IMR-90 (cell line): ENCODE results near the gene LARP1B. TPM values are rescaled to one million over a fixed set of nuclear protein-coding genes. Genes with fewer than 3 reads are reported as not detected.

Experiments used
- ATAC-seq: fragments of 200-7000 bp; cut with Tn5 transposase; 2 replicates; pipeline ENCODE4 v1.9.1; 2020; ENCODE audit warnings: low read depth, mild to moderate bottlenecking, moderate library complexity
- BruUV-seq: library from RNA; stranded (reverse); fragments of 400-500 nt; replicated peaks from 2 replicates; lab custom pipeline; 2021; lab: Mats Ljungman, UMichigan
- CTCF ChIA-PET: fragments of 300-600 bp; formaldehyde crosslinking; extraction: SDS; loops from one replicate; lab custom pipeline; 2021; ENCODE audit warnings: antibody characterized with exemption; lab: Yijun Ruan, JAX
- POLR2A ChIA-PET: fragments of 300-600 bp; sonication (Branson Sonifier 250); formaldehyde crosslinking; loops from one replicate; lab custom pipeline; 2022; ENCODE audit warnings: antibody characterized with exemption; ENCODE audit not compliant: unreplicated experiment; lab: Charles Lee
- DNase-seq: peaks from one replicate; pipeline ENCODE4 v3.0.0; 2013
- H2AFZ ChIP-seq: replicated peaks from 2 replicates; pipeline ENCODE3; 2013; ENCODE audit warnings: low read length, mild to moderate bottlenecking; ENCODE audit not compliant: poor library complexity
- H2AK5ac ChIP-seq: 2 replicates; pipeline ENCODE4 v1.6.1; 2013; ENCODE audit warnings: low read depth, low read length, inconsistent platforms
- H2AK9ac ChIP-seq: replicated peaks from 2 replicates; pipeline ENCODE3; 2013; ENCODE audit warnings: mild to moderate bottlenecking, low read depth, low read length, moderate library complexity; ENCODE audit not compliant: poor library complexity
- H2BK120ac ChIP-seq: 2 replicates; pipeline ENCODE4 v1.6.1; 2013; ENCODE audit warnings: low read depth, low read length, inconsistent platforms
- H2BK15ac ChIP-seq: 3 replicates; pipeline ENCODE4 v1.6.1; 2013; ENCODE audit warnings: low read depth, low read length, inconsistent platforms
- H2BK20ac ChIP-seq: 2 replicates; pipeline ENCODE4 v1.6.1; 2013; ENCODE audit warnings: low read depth, mild to moderate bottlenecking, inconsistent platforms, low read length, moderate library complexity
- H2BK5ac ChIP-seq: 2 replicates; pipeline ENCODE4 v1.6.1; 2013; ENCODE audit warnings: mild to moderate bottlenecking, low read depth, low read length, inconsistent platforms; ENCODE audit not compliant: poor library complexity, severe bottlenecking
- H3K14ac ChIP-seq: replicated peaks from 2 replicates; pipeline ENCODE4 v1.6.1; 2013; ENCODE audit warnings: low read depth, low read length, inconsistent platforms
- H3K18ac ChIP-seq: 2 replicates; pipeline ENCODE4 v1.6.1; 2013; ENCODE audit warnings: low read depth, low read length, control low read depth
- H3K23ac ChIP-seq: 2 replicates; pipeline ENCODE4 v1.6.1; 2013; ENCODE audit warnings: low read depth, low read length, inconsistent platforms
- H3K27ac ChIP-seq: 2 replicates; pipeline ENCODE4 v1.5.1; 2013; ENCODE audit warnings: mild to moderate bottlenecking, control low read depth, low read length; ENCODE audit not compliant: insufficient read depth
- H3K27me3 ChIP-seq: 2 replicates; pipeline ENCODE4 v1.6.1; 2013; ENCODE audit warnings: low read length; ENCODE audit not compliant: control insufficient read depth, insufficient read depth
- H3K36me3 ChIP-seq: 2 replicates; pipeline ENCODE4 v1.6.1; 2013; ENCODE audit warnings: low read length, mixed read lengths; ENCODE audit not compliant: control insufficient read depth, insufficient read depth
- H3K4ac ChIP-seq: 2 replicates; pipeline ENCODE4 v1.6.1; 2013; ENCODE audit warnings: low read depth, low read length, inconsistent platforms
- H3K4me1 ChIP-seq: 2 replicates; pipeline ENCODE4 v1.6.1; 2013; ENCODE audit warnings: low read length, mixed read lengths; ENCODE audit not compliant: control insufficient read depth, insufficient read depth
- H3K4me2 ChIP-seq: 2 replicates; pipeline ENCODE4 v1.6.1; 2013; ENCODE audit warnings: low read depth, mild to moderate bottlenecking, control low read depth, low read length, moderate library complexity
- H3K4me3 ChIP-seq: 2 replicates; pipeline ENCODE4 v1.5.1; 2013; ENCODE audit warnings: low read depth, mild to moderate bottlenecking, control low read depth, low read length, moderate library complexity; ENCODE audit not compliant: insufficient read depth
- H3K56ac ChIP-seq: 2 replicates; pipeline ENCODE4 v1.6.1; 2013; ENCODE audit warnings: low read length, inconsistent platforms; ENCODE audit not compliant: insufficient read depth; ENCODE audit errors: extremely low read depth
- H3K79me1 ChIP-seq, 2 experiments: 2 replicates each; pipeline ENCODE4 v1.6.1; 2013; ENCODE audit warnings: low read length in 2 of 2, inconsistent platforms in 1 of 2, low read depth in 1 of 2
- H3K9ac ChIP-seq: 2 replicates; pipeline ENCODE4 v1.6.1; 2013; ENCODE audit warnings: low read depth, low read length, control low read depth
- H3K9me1 ChIP-seq: 2 replicates; pipeline ENCODE4 v1.6.1; 2013; ENCODE audit warnings: low read length, inconsistent platforms; ENCODE audit not compliant: insufficient read depth
- H3K9me3 ChIP-seq: 2 replicates; pipeline ENCODE4 v1.6.1; 2013; ENCODE audit warnings: low read length; ENCODE audit not compliant: control insufficient read depth, insufficient read depth
- H4K20me1 ChIP-seq: 2 replicates; pipeline ENCODE4 v1.6.1; 2013; ENCODE audit warnings: low read length, inconsistent platforms; ENCODE audit not compliant: insufficient read depth
- H4K5ac ChIP-seq: 2 replicates; pipeline ENCODE4 v1.6.1; 2013; ENCODE audit warnings: mild to moderate bottlenecking, low read depth, low read length, control low read depth
- H4K8ac ChIP-seq, 2 experiments: 2 replicates each; pipeline ENCODE4 v1.6.1; 2013; ENCODE audit warnings: low read depth in 2 of 2, low read length in 2 of 2, control low read depth in 1 of 2, inconsistent platforms in 1 of 2
- H4K91ac ChIP-seq: 2 replicates; pipeline ENCODE4 v1.6.1; 2013; ENCODE audit warnings: low read depth, low read length, inconsistent platforms; ENCODE audit not compliant: insufficient read depth
- BHLHE40 ChIP-seq: fragments of 150-350 bp; IDR thresholded peaks from 2 replicates; pipeline ENCODE4 v1.6.1; 2016; ENCODE audit warnings: mild to moderate bottlenecking, low read depth, low read length
- CEBPB ChIP-seq: IDR thresholded peaks from 2 replicates; pipeline ENCODE4 v1.6.1; 2012; ENCODE audit warnings: low read depth, low read length, improper control_type of control experiment
- CHD1 ChIP-seq: IDR thresholded peaks from 2 replicates; pipeline ENCODE4 v1.6.1; 2012; ENCODE audit warnings: low read depth, low read length, improper control_type of control experiment
- MAFK ChIP-seq: IDR thresholded peaks from 2 replicates; pipeline ENCODE4 v1.6.1; 2012; ENCODE audit warnings: low read depth, low read length, improper control_type of control experiment
- MAZ ChIP-seq: IDR thresholded peaks from 2 replicates; pipeline ENCODE4 v1.6.1; 2012; ENCODE audit warnings: low read depth, mild to moderate bottlenecking, low read length, improper control_type of control experiment, moderate library complexity, borderline replicate concordance
- MXI1 ChIP-seq: IDR thresholded peaks from 2 replicates; pipeline ENCODE4 v1.6.1; 2012; ENCODE audit warnings: low read depth, mild to moderate bottlenecking, low read length, moderate library complexity, borderline replicate concordance
- POLR2A ChIP-seq: IDR thresholded peaks from 2 replicates; pipeline ENCODE4 v1.6.1; 2012; ENCODE audit warnings: mild to moderate bottlenecking, low read depth, low read length
- RCOR1 ChIP-seq: IDR thresholded peaks from 2 replicates; pipeline ENCODE4 v1.6.1; 2012; ENCODE audit warnings: mild to moderate bottlenecking, low read length, improper control_type of control experiment; ENCODE audit not compliant: insufficient replicate concordance
- RFX5 ChIP-seq: IDR thresholded peaks from 2 replicates; pipeline ENCODE4 v1.8.0; 2012; ENCODE audit warnings: low read depth, mild to moderate bottlenecking, low read length, moderate library complexity
- WGBS, 2 experiments: methylation state at CpG; one replicate each; pipeline versions ENCODE4 v1.1.5 to v1.1.7; 2013; ENCODE audit warnings: missing lambda C conversion rate in 2 of 2; ENCODE audit not compliant: insufficient read length in 1 of 2; ENCODE audit errors: extremely low coverage in 2 of 2; 5-methylcytosine and 5-hydroxymethylcytosine counted together
- dilution Hi-C: fragments of 300-500 bp; cut with HindIII; formaldehyde crosslinking; loops from one replicate; pipeline ENCODE4 v1.14.3; 2018; ENCODE audit warnings: low sequenced_read_pairs; ENCODE audit not compliant: unreplicated experiment
- in situ Hi-C: fragments of 300-500 bp; cut with MboI; formaldehyde crosslinking; loops from 3 replicates; pipeline ENCODE4 v1.14.3; 2019; ENCODE audit warnings: low sequenced_read_pairs, inconsistent platforms, mixed read lengths
- intact Hi-C: fragments of 100-400 bp; cut with micrococcal nuclease; formaldehyde crosslinking; loops from 2 replicates; pipeline ENCODE4 v1.10.0; 2022
- polyA plus RNA-seq, 3 experiments: library from polyadenylated mRNA; depleted of rRNA; stranded (reverse); fragments of >200 nt; gene quantifications; 2 replicates each; pipeline ENCODE4 v1.2.3, GENCODE V29; 2012; ENCODE audit warnings: low replicate concordance in 1 of 3
- total RNA-seq: library from RNA; depleted of rRNA; stranded (reverse); fragments of >200 nt; gene quantifications from 2 replicates; pipeline ENCODE4 v1.2.3, GENCODE V29; 2012

LARP1B gene
- total and polyA plus RNA-seq, 2 of the 4 experiments (the other 2 are of a cell fraction): 8.8 to 11.1 TPM

GRCh38 chr4:128255906-128256305 lies 194.8 kb downstream of the LARP1B start:
- Histone ChIP-seq H3K23ac (no peak overlapping the region), H2AK5ac (no peak overlapping the region), H3K4me2 (no peak overlapping the region), H3K56ac (no peak overlapping the region), H3K4me3 (no peak overlapping the region), H4K8ac (no peak overlapping the region), H2BK20ac (peak overlapping the region; percentile 34; the same call in 1 of the 2 replicates), H3K4ac (no peak overlapping the region), H2BK5ac (no peak overlapping the region), H2BK120ac (no peak overlapping the region), H3K79me1 (no peaks in the 10 kb centered on the region), H3K4me1 (no peaks in the 10 kb centered on the region), H4K5ac (no peak overlapping the region), H4K20me1 (no peaks in the 10 kb centered on the region), H4K91ac (no peak overlapping the region), H3K9ac (no peak overlapping the region), H3K27ac (no peak overlapping the region), H3K18ac (no peak overlapping the region), H3K27me3 (no peaks in the 10 kb centered on the region), H2BK15ac (no peak overlapping the region), H2AK9ac (no peak overlapping the region), H3K14ac (no peak overlapping the region), H3K9me1 (no peaks in the 10 kb centered on the region), H2AFZ (no peak overlapping the region), H3K36me3 (no peaks in the 10 kb centered on the region), H3K9me3 (0 out of 2 replicates have a peak, but pooled peaks cover 3% of the 10 kb centered on the region)
- POLR2A ChIA-PET: no interaction called here
- 83% methylated on average over 1 of the region's 3 CpGs; no CpG with 5 or more reads in 1 of the 2 experiments for WGBS, 2 experiments
- ATAC-seq (no peak), DNase-seq (no peak)
- intact Hi-C loops (no loop called here), dilution Hi-C loops (no loop called here), in situ Hi-C loops (no loop called here)
- BruUV-seq: no TSS peak
- TF ChIP-seq RCOR1 (no peak), POLR2A (no peak), CEBPB (no peak), CHD1 (no peak), BHLHE40 (no peak), MXI1 (no peak), RFX5 (no peak), MAZ (no peak), MAFK (no peak)
- CTCF ChIA-PET: no interaction called here
